Measurements from ENCODE around the gene TBC1D22B. TPM values are rescaled to one million over a fixed set of nuclear protein-coding genes. Genes with fewer than 3 reads are reported as not detected.

The TBC1D22B gene
- 5.9 and 6.7 TPM in 2 replicates for total RNA-seq

GRCh38 chr6:37257634-37258404 is at the start of gene TBC1D22B, which contains the start of gene TMEM217:
Gene TBC1D22B (plus strand): TSS chr6:37257772. CDS start chr6:37257918, 146 bp downstream.
Gene TMEM217 (minus strand): TSS chr6:37258144. CDS start chr6:37219030, 39,114 bp downstream.

GRCh38 chr6:37353761-37354525 is 96.4 kb downstream of the TBC1D22B start, which contains the start of gene RNF8:
Gene RNF8 (plus strand): TSS chr6:37353983. CDS start chr6:37354165, 182 bp downstream.

Small RNA genes lying within 50 kb of the gene (small RNA-seq; reads per million reads assigned to genes)
- gene AL096712.1 (not detected), gene RN7SL273P (not detected)

Other genes with a start within 250 kb of the TBC1D22B start
- gene PIM1, start 87.6 kb upstream of the TBC1D22B start, total RNA-seq: 5.5 and 8.6 TPM in 2 replicates
- gene TMEM217, start 372 bp downstream of the TBC1D22B start, total RNA-seq: 2.4 and 3.5 TPM in 2 replicates
- gene RNF8, start 96.2 kb downstream of the TBC1D22B start, total RNA-seq: 13.4 and 20.0 TPM in 2 replicates
- gene CMTR1, start 175.4 kb downstream of the TBC1D22B start, total RNA-seq: 29.2 and 30.2 TPM in 2 replicates
- gene CCDC167, start 242.1 kb downstream of the TBC1D22B start, total RNA-seq: 7.5 and 24.1 TPM in 2 replicates